OCI-LY7 (cell line): ENCODE results near the gene DST.

Experiments
- EZH2phosphoT487 ChIP-seq: fragments of 200-600 bp; sonication (generic); IDR thresholded peaks from 2 replicates; pipeline ENCODE4 v1.6.1; 2018; ENCODE audit warnings: low read depth, borderline replicate concordance, mild to moderate bottlenecking, mixed run types, antibody characterized with exemption, low read length, moderate library complexity, mixed read lengths
- TF ChIP-seq, protein P1 (sequence below): fragments of 200-600 bp; sonication (generic); conservative IDR thresholded peaks from 2 replicates; pipeline ENCODE4 v1.5.1; 2014; ENCODE audit warnings: mild to moderate bottlenecking, antibody characterized with exemption, low read length, moderate library complexity, mixed read lengths

- TF ChIP-seq, protein P1, sequence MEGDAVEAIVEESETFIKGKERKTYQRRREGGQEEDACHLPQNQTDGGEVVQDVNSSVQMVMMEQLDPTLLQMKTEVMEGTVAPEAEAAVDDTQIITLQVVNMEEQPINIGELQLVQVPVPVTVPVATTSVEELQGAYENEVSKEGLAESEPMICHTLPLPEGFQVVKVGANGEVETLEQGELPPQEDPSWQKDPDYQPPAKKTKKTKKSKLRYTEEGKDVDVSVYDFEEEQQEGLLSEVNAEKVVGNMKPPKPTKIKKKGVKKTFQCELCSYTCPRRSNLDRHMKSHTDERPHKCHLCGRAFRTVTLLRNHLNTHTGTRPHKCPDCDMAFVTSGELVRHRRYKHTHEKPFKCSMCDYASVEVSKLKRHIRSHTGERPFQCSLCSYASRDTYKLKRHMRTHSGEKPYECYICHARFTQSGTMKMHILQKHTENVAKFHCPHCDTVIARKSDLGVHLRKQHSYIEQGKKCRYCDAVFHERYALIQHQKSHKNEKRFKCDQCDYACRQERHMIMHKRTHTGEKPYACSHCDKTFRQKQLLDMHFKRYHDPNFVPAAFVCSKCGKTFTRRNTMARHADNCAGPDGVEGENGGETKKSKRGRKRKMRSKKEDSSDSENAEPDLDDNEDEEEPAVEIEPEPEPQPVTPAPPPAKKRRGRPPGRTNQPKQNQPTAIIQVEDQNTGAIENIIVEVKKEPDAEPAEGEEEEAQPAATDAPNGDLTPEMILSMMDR, result no peak
- TF ChIP-seq EZH2phosphoT487, result no peak
Observed at GRCh38 chr6:56580271-56580670, 62.4 kb downstream of the DST start.
